SKM-1 (cell line): Measurements from ENCODE around the gene SCAPER.
"Not testable (repeated sequence)": the region's sequence is repeated elsewhere in the genome, so short reads cannot be mapped to it uniquely, and the experiment has no call there.

Experiments
- DNase-seq: peaks from one replicate; lab custom pipeline; 2025; ENCODE audit not compliant: unreplicated experiment; lab: John Stamatoyannopoulos, UW

Gene SCAPER

GRCh38 chr15:76432604-76433003 is 472.5 kb downstream of the SCAPER start:
- DNase-seq = no peak

- DNase-seq = no peak
Observed at GRCh38 chr15:76431971-76432370, 473.2 kb downstream of the SCAPER start.

- not testable (repeated sequence) for DNase-seq
Observed at GRCh38 chr15:76430711-76431110, 474.4 kb downstream of the SCAPER start.

GRCh38 chr15:76429661-76430060 is 475.5 kb downstream of the SCAPER start:
- DNase-seq = no peak

GRCh38 chr15:76426941-76427340 is 478.2 kb downstream of the SCAPER start:
- DNase-seq = no peak

GRCh38 chr15:76418352-76419140 is 486.6 kb downstream of the SCAPER start:
- DNase-seq = no peak

- DNase-seq = no peak
Observed at GRCh38 chr15:76401285-76401684, 503.9 kb downstream of the SCAPER start.

GRCh38 chr15:76398317-76399104 is 506.6 kb downstream of the SCAPER start:
- DNase-seq = no peak

- no peak for DNase-seq
Observed at GRCh38 chr15:76393614-76394013, 511.5 kb downstream of the SCAPER start.

GRCh38 chr15:76391847-76392246 is 513.3 kb downstream of the SCAPER start:
- no peak for DNase-seq

GRCh38 chr15:76391309-76391708 is 513.8 kb downstream of the SCAPER start:
- no peak for DNase-seq

- DNase-seq = no peak
Observed at GRCh38 chr15:76390571-76390970, 514.6 kb downstream of the SCAPER start.

GRCh38 chr15:76386926-76387325 is 518.2 kb downstream of the SCAPER start:
- DNase-seq = no peak

GRCh38 chr15:76386178-76386577 is 519.0 kb downstream of the SCAPER start:
- no peak for DNase-seq

GRCh38 chr15:76384409-76384808 is 520.7 kb downstream of the SCAPER start:
- no peak for DNase-seq

- DNase-seq = no peak
Observed at GRCh38 chr15:76382987-76383728, 522.0 kb downstream of the SCAPER start.

- no peak for DNase-seq
Observed at GRCh38 chr15:76381366-76381765, 523.8 kb downstream of the SCAPER start.

GRCh38 chr15:76380249-76380648 is 524.9 kb downstream of the SCAPER start:
- no peak for DNase-seq

GRCh38 chr15:76378691-76379090 is 526.4 kb downstream of the SCAPER start:
- no peak for DNase-seq

- no peak for DNase-seq
Observed at GRCh38 chr15:76377751-76378150, 527.4 kb downstream of the SCAPER start.

- no peak for DNase-seq
Observed at GRCh38 chr15:76377217-76377616, 527.9 kb downstream of the SCAPER start.

GRCh38 chr15:76376816-76377215 is 528.3 kb downstream of the SCAPER start:
- no peak for DNase-seq
